NCI-H226 (cell line): ENCODE data around the gene ACAN.

Experiments
- DNase-seq: peaks from one replicate; pipeline ENCODE4 v3.0.0-alpha.2; 2015

Gene ACAN

GRCh38 chr15:88880944-88881740, 77.9 kb downstream of the ACAN start:
- no peak for DNase-seq

GRCh38 chr15:88881775-88882174, 78.5 kb downstream of the ACAN start:
- no peak for DNase-seq

DNA sequence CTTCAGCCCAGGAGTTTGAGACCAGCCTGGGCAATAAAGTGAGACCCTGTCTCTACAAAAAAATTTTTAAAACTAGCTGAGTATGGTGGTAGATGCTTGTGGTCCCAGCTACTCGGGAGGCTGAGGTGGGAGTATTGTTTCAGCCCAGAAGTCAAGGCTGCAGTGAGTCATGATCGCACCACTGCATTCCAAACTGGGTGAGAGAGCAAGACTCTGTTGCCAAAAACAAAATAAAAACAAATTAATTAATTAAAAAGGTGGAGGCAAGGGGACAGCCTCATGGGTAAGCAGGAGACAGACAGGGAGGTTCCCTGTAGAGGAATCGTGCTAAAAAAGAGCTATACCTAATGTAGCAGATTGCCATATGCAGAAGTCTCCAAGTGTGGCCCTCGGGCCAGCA, 79.5 kb downstream of the ACAN start:
- DNase-seq = peak; percentile 80

DNA sequence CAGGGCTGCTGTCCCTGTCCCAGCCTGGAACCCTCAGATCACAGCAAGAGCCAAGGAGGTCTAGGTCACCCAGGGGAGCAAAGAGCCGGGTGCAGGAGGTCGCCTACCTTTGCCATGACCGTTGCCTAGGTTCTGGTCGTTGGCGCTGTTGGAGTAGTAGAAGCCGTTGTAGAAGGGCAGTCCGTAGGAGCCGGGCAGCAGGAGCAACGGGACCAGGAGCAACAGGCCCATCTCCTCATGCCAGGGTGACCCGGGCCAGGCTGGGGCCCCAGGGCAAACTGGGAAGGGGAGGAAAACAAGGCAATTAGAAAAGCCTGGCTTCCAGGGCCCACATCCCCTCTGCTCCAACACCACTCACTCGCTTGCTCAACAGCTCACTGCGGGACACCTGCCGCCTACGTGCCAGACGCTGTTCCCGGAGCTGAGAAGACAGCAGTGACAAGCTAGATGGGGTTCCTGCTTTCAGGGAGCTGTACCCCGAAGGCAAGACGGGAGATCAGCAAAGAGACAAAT, 83.9 kb downstream of the ACAN start:
- no peak for DNase-seq

DNA sequence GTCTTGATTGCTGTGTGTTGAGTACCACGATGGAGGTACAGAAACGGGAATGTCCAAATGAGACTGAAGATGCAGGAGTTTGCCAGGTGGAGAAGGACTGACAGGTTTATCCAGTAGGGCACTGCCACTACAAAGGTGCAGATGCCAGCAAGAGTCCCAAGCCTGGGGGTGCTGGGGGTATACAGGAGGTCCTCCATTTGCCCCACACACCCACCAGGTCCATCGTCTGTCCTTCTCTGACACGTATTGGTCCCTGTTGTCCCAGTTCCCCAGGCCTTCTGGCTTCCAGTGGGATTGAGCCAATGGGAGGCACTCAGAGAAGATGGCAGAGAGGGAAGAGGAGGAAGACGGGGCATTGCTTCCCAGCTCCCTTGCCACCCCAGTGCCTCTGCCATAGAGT, 85.5 kb downstream of the ACAN start:
- DNase-seq = no peak

DNA sequence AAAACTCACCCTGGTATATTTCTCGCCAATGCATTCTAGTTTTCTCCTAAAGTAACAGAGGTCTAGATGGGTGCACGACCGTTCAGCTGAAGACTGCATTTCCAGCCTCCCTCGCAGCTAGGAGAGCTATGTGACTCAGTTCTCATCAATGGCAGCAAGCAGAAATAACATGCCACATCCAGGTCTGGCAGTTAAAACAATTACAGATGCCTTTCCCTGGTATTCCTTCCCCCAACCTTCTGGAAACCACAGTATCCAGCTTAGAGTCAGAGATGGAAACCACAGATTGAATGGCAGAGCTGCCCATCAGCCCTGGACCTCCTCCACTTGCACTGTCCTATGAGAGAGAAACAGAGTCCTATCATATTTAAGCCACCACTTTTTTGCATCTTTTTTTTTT, 87.3 kb downstream of the ACAN start:
- DNase-seq = peak; percentile 38

- DNase-seq = no peak
Measured at GRCh38 chr15:88891540-88892254, 88.5 kb downstream of the ACAN start.

GRCh38 chr15:88894348-88894818, 91.1 kb downstream of the ACAN start:
- no peak for DNase-seq

GRCh38 chr15:88894819-88895767, 91.9 kb downstream of the ACAN start, which contains the start of gene HAPLN3:
Gene HAPLN3 (minus strand): TSS chr15:88895544. CDS start chr15:88887298, 8,246 bp downstream.
- DNase-seq = peak; percentile 32

DNA sequence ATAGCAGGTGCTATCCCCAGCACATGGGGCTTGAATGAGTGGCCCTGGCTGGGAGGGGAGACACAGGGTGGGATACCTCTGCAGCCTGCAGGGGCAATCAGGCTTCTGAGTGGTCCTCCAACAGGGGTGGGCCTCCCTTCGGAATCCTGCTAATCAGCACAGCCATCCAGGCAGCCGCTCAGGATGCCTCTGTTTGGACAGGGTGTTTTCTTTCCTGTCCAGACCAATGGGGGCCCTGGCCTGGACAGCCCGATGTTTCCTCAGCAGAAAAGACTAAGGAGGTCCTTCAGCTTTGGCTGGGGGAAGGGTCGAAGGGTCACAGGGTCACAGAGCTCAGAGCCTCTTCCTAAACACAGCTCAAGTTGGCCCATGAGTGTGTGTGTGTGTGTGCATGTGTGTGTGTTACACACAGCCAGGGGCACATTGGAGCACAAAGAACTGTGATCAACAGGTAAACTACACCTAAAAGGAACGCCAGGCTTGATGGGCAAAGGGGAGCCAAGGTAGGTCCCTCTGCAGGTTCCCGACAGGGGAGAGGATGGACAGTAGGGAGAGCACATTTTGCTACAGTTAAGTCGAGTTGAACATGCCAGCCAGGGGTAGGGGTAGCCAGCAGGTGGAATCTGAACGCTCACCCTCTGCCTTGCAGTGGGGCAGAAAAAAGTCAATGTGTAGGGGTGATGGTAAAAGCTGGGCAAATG, 93.2 kb downstream of the ACAN start:
- no peak for DNase-seq

DNA sequence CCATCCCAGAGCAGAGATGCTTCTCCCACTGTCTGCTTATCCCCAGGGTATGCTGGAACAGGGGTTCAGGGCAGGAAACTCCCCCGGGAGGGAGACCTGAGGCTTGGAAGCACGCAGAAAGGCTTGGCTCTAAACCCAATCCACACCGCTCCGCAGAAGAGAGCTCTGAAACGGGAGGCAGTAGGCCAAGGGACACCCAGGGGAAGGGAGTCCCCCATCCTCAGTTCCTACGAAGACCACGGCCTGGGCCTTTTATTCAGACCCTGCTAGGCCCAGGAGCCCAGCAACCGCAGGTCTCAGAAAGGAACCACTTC, 93.9 kb downstream of the ACAN start:
- DNase-seq = no peak

GRCh38 chr15:88897456-88898194, 94.4 kb downstream of the ACAN start:
- DNase-seq = peak; percentile 74

GRCh38 chr15:88898736-88899135, 95.5 kb downstream of the ACAN start:
- DNase-seq = no peak

- no peak for DNase-seq
Measured at GRCh38 chr15:88899251-88899650, 96.0 kb downstream of the ACAN start.

DNA sequence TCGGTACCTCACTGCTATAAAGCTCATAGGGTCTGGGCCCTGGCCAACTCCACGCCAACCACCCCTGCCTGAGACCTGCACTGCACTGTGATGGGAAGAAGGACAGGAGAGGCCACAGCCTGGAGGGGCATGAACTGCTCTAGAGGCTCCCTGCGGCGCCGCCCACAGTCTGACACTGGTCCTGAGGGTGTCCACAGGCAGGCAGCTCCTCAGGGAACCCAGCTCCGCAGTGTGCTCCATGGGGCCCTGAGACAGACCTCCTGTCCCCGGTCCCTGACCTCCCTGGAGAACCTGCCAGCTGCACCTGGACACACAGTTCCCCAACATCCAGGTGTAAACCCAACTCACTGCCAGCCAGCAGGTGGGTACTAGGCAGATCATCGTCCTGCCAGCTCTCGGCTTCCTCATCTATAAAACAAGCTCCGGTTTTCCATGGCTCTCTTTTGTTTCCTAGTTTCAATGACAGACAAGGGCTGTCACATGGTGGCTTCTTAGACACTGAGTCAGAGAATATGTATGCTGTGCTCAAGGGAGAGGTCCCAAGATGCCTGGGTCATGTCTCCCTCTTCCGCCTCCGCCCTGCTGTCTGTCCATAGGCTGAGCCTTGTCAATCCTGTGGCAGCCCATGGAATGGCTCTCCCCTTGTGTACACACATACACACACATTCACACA, 97.2 kb downstream of the ACAN start:
- DNase-seq = no peak

DNA sequence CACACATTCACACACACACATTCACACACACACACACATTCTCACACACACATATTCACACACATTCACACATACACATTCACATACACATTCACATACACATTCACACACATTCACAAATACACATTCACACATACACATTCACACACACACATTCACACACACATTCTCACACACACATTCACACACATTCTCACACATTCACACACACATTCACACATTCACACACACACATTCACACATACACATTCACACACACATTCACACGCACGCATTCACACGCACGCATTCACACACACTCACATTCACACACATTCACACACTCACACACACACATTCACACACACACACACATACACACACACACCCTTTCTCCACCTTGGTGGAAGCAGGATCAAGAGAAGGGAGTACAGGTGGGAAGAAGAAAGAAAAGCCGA, 97.8 kb downstream of the ACAN start:
- no peak for DNase-seq

DNA sequence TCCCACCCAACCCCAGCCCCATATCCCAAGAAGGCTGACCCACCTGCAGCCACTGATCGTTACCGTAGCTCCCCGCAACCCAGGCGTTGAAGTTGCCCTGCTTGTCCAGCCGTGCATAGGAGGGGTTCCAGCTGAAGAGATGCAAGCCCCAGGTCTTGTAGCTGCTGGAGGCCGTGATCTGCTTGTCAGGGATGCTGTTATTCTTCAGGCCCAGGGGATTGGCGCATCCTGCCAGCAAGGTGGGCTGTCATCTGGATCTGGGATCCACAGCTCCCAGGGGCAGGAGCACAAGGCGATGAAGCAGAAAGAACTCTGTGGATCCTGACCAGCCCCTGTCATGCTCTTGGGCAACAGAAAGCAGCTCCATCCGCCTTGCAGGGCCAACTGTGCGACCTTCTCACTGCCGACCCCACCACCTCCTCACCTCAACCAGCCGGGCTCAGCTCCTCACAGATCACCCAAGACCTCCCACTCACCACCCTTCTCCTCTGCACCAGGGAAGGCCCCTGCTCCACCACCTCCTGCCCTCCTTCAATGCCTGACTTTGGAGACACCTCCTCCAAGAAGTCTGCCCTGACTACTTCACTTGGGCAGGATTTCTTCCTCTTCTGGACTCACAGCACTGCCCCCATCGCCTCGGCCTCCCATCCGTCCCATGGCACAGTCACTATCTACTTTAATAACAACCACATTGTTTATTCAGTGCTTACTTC, 98.4 kb downstream of the ACAN start:
- no peak for DNase-seq

GRCh38 chr15:88902221-88902835, 99.1 kb downstream of the ACAN start:
- no peak for DNase-seq

- no peak for DNase-seq
Measured at GRCh38 chr15:88902846-88903245, 99.6 kb downstream of the ACAN start.

DNA sequence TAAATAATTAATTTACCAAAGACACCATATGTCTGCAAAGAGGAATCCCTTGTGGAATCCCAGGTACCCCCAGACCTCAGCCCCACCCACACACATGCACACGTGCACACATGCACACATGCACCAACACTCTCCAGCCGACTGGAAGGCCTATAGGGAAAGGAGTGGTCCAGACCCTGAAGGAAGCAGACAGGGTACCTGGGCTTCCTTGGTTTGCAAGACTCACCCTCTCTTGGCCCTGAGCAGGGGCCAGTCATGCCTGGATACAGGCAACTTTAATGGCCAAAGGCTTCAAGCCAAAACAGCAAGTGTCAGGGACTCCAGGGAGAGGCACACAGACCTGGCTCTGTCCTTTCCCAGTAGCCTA, 101.0 kb downstream of the ACAN start:
- DNase-seq = no peak
